Suppressor macrophage treated with lipopolysaccharide for 1 hour (primary cell): ENCODE results near the gene PHTF1.
"Not testable (repeated sequence)": the region's sequence is repeated elsewhere in the genome, so short reads cannot be mapped to it uniquely, and the experiment has no call there.

Experiments used
- DNase-seq, 3 donors: peaks; one replicate each; pipeline ENCODE4 v3.0.0-alpha.2; 2020 to 2022

PHTF1 gene

DNA sequence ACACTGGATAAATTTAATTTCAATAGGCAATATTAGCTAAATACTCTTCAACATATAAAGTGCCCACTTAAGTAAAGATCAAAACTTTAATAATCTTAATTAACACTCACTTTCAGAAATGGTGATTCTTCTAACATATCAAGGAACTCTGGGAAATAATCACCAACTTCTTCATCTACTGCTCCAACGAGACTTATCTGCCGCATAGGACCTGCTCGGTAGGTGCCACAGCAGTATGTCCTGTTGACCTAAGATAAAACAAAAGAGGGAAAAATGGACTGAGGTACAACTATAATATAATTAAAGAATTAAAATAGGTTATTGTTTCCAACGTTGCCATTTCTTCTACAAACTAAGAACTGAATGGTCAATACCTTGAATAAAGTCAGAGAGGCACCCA lies 18.3 kb upstream of the PHTF1 start:
- DNase-seq: no peak

GRCh38 chr1:113770031-113770430 lies 10.7 kb upstream of the PHTF1 start:
- no peak for DNase-seq

DNA sequence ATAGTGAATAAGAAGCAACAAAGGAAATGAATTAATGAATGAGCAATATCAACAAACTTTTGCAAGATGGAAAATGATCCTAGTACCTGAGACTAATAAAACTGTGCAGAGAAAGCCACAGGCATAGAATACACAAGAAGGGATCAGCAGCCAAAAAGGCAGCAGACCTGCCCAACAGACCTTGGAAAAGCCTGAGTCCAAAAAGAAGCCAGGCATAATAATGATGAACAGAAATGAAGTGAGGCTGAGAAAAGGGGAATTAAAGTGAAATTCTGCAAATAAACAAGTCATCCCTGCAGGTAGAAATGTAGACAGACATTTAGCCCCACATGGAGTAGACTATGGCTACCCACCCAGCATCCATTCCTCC lies 10.3 kb upstream of the PHTF1 start:
- no peak for DNase-seq

GRCh38 chr1:113768916-113769600 lies 9.8 kb upstream of the PHTF1 start:
- peak in 2 of 3 donors; percentile 29 to 52 for DNase-seq

DNA sequence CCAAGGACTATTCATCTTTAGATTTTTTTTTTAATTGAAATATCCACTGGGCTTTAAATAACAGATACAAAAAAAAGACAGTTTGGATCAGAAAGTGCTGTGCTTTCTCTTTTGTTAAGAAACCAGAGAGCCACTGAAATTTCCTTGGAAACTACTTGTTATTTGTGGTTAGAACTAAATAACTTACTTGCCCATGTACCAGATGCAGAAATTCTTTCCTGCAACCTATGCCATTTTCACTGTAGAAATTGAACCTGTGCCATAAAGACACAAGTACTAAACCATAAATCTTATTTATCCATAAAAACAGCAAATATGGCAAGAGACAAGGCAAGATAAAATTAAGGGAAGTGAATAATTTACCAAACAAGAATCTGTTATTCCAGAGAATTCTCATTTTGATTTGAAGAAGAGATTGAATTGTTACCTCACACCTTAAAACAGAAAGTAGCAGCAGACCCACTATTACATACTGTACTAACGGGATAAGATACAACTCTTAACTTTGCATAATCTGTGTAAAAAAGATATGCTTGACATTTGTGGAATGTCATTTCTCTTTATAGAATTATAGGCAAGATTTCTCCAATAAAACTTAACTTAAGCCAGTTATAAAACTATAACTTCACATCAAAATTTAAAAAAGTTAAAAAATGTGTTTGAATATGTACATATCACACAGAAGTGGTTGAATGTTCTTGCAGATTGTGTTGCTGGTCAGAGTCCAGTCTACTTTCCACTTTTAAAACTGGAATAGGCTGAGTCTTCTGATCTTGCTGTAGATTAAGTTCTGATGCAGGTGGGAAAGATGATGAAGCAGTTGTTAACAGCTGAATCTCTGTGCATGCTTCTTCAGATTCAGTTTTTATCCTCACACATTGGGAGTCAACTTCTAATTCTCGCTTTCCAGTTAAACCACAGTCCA lies 6.3 kb upstream of the PHTF1 start:
- DNase-seq: no peak

- DNase-seq: no peak
These were observed 4.4 kb upstream of the PHTF1 start for GRCh38 chr1:113763661-113764060.

DNA sequence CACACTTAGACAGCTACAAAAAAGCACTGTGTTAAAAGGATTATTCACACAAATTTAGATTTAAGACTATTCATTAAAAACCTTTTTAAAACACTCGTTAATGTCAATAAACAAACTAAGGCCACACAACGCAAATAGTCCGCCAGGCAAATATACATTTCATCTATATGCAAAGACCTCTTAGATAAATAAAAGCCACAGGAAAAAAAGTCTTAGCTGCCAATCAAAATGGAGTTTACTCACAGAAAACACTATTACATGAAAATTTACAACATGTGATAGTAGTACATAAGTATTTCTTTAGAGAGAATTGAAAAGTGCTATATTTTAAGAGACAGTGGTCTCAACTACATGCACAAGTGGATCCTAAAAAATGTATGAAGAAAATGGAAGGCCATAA lies 2.7 kb upstream of the PHTF1 start:
- DNase-seq: no peak

DNA sequence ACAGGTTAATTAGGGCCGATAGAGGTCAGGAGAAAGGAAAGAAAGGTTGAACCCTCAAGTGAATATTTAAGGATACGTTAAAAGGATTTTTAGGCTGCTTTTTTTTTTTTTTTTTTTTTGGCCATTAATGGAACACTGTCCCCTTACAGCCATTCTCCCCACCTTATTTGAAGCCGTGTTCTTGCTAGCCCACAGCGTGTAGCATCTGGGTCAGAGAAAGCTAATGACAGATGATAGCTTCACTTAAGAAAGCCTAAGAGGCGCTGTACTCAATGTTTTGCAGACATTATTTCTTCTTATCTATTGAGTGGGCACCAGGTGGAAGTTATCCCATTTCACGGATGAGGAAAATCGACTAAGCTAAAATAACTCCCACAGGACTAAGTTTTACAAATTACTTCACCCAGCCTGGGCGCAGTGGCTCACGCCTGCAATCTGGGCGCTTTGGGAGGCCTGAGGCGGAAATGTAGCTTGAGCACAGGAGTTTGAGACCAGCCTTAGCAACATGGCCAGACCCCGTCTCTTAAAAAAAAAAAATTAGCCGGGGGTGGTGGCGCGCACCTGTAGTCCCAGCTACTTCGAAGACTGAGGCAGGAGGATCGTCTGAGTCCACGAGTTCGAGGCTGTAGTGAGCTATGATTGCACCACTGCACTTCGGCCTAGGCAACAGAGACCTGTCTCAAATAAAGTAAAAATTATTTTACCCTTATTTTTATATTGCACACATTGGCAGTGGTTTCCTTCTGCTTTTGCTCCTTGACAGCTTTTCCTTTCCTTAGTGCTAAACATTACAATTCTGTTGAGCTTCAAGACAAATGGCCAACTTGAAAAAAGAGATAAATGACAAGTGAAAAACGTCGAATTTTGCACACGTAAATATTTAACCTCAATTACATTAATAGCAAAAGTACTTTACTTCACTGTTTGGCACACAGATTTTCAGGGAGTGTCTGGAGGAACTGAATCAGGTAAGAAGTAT lies 1.1 kb upstream of the PHTF1 start:
- no peak for DNase-seq

DNA sequence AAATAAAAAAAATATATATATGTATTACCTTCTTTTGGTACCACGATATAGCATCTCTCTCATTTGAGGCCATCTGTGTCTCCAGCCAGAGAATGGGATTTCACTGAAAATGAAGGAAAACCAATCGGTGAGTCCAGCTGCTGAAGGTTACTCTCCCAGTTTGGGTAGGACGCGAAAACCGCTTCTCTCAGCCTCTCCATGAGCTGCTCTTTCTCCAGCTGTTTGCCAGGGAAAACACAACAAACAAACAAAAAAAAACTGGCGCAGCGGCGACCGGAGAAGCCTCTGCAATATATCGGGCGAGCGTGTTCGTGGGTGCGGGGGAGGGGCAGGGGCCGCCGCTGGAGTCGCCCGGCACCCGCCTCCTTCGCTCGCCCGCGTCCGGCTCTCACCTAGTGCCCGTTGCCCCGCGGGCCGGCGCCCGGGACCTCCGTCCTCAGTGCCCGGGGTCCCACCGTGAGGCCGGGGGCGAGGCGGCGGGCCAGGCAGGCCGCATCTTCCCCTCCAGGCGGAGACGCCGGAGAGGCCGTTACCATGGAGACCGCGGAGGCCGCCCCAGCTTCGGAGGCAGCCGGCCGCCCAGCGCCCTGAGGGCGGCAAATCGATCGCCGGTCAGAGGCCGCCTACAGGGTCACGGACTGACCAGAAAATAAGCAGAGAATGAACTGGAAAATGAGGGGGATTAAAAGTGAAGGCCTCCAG lies 504 bp downstream of the PHTF1 start:
- DNase-seq: peak; percentile 74 to 85 (median 74)

- no peak for DNase-seq
These were observed 2.8 kb downstream of the PHTF1 start for GRCh38 chr1:113756461-113756860.

DNA sequence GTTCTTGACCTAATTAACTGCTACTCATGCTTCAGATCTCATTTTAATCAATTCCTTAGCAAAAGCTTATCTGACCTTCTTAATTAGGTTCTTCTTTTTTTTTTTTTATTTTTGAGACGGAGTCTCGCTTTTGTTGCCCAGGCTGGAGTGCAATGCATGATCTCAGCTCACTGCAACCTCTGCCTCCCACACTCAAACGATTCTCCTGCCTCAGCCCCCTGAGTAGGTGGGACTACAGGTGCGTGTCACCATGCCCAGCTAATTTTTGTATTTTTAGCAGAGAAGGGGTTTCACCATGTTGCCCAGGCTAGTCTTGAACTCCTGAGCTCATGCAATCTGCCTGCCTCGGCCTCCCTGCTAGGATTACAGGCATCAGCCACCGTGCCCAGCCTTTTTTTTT lies 6.0 kb downstream of the PHTF1 start:
- DNase-seq: not testable (repeated sequence)

DNA sequence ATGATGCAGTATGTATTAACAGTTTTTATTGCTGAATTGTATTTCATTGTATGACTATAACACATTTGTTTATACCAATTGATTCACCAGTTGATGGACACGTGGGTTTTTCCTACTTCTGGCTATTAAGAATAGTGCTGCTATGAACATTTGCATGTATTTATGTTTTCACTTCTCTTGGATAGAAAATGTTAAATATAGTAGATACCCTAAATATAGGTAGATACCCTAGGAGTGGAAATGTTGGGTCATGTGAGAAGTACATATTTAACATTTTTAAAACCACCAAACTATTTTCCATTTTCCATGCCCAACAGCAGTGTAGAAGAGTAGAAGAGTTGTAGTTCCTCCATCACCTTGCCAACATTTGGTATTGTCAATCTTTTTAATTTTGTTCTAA lies 7.8 kb downstream of the PHTF1 start:
- DNase-seq: no peak

GRCh38 chr1:113751114-113751513 lies 8.2 kb downstream of the PHTF1 start:
- no peak for DNase-seq

- DNase-seq: no peak
These were observed 9.9 kb downstream of the PHTF1 start for GRCh38 chr1:113749402-113749801.

DNA sequence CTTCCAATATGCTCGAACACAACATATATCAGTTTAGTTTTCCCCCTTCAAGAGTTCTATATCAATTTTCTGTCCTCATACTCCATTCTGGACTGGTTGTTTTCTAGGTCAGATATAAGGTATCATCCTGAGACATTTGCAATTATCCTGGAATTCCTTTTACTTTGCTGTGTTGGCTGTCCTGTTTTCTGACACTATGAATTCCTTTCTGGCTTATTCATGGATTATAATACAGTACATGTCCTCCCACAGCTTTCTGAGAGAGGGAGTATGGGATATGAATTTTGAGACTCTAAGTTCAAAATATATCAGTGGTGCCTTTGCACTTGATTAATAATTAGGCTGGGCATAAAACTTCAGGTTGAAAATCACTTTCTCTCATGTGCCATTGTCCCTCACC lies 11.9 kb downstream of the PHTF1 start:
- no peak for DNase-seq

DNA sequence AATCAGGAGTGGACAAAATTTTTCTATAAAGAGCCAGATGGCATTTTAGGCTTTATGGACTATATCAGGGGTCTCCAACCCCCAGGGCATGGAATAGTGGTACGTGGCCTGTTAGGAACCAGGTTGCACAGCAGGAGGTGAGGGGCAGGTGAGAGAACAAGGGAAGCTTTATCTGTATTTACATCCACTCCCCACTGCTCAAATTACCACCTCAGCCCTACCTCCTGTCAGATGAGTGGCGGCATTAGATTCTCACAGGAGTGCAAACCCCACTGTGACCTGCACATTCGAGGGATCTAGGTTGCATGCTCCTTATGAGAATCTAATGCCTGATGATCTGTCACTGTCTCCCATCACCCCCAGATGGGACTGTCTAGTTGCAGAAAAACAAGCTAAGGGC lies 13.9 kb downstream of the PHTF1 start:
- DNase-seq: no peak

DNA sequence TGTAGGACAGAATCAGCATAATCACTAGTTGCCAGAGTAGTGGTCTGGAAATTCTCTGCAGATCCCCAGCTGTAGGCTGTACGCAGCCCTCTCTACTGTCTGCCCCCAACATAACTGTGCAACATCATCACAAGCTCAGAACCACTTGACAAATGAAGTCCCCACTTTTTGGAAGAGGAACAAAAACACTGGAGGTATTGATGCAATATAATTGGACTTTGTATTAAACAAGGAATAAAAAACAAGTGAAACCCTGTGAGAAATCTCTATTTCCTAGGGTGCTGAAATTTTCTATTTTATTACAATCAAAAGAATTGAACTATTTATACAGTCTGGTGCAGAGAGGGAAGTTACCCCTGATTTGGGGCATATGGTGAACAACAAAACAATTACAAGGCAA lies 15.2 kb downstream of the PHTF1 start:
- no peak for DNase-seq

- no peak for DNase-seq
These were observed 16.8 kb downstream of the PHTF1 start for GRCh38 chr1:113742515-113742914.

GRCh38 chr1:113734357-113735055 lies 24.8 kb downstream of the PHTF1 start:
- DNase-seq: no peak

GRCh38 chr1:113732802-113733201 lies 26.5 kb downstream of the PHTF1 start:
- DNase-seq: no peak

GRCh38 chr1:113721010-113721409 lies 38.3 kb downstream of the PHTF1 start:
- DNase-seq: no peak

- DNase-seq: not testable (repeated sequence)
These were observed 40.7 kb downstream of the PHTF1 start for GRCh38 chr1:113718621-113719020.
